Right ventricle myocardium inferior (tissue), 1 donor: Measurements from ENCODE around the gene MORN3. TPM values are rescaled to one million over a fixed set of nuclear protein-coding genes. Genes with fewer than 3 reads are reported as not detected.
A peak's percentile ranks its signal among the peaks of the same experiment; 100 is the strongest.

ENCODE experiments used
- ATAC-seq: fragments of 200-7000 bp; cut with Tn5 transposase; one replicate; pipeline ENCODE4 v1.9.1; 2020; ENCODE audit warnings: mild to moderate bottlenecking, moderate library complexity
- DNase-seq: peaks from one replicate; pipeline ENCODE4 v3.0.0; 2021; ENCODE audit errors: missing footprints
- intact Hi-C: fragments of 100-400 bp; cut with DNase I; formaldehyde crosslinking; loops from one replicate; pipeline ENCODE4 v1.11.0; 2022
- total RNA-seq: library from RNA; stranded (reverse); fragmentation: NEBNext Ultra II Directional; extraction: Animal tissue kit (Norgen Biotek cat#: 25700); gene quantifications from one replicate; pipeline ENCODE4 v1.2.1, GENCODE V29; 2021
- donor health status: DM: no; HTN: yes; CAD: no; lungs with severe emphysema.

MORN3 gene
- total RNA-seq, 1 donor from 2014 or later, result 0.11 TPM

DNA sequence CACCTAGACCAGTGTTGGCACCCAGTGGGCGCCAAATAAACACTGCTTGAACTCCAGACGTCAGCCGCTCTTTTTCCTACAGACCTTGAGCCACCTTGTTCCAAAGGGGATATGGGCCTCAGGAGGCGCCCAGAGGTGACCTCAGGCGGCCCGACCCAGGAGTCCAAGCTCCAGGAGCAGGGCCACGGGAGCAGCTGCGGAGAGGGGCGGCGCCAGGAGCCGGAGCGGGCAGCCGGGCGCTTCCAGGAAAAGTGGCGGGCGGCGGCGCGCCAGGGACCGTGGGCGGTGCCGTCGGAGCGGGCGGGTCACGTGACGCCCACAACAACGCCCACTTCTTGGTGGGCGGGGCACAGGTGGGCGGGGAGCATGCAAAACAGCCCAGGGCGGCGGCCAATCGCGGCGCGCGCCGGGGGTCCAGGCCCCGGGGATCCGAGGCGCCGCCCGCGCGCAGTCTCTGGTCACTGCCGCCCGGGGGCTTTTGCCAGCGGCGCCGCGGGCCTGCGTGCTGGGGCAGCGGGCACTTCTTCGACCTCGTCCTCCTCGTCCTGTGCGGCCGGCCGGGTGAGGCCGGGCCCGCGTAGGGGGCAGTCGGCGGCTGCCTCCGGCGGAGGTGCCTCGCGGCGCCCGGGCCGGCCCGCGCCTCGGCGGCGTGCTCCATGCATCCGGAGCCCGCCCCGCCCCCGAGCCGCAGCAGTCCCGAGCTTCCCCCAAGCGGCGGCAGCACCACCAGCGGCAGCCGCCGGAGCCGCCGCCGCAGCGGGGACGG lies 43.2 kb downstream of the MORN3 start, which contains the start of gene ORAI1:
TSS of gene ORAI1 (plus strand) at position 444 of the 766 bp plus-strand sequence.
- ATAC-seq (peak; percentile 97), DNase-seq (peak; percentile 99)
- intact Hi-C loops, result loop anchor here (2.0 to 5.0 kb wide), 3 partner anchors 45 to 61 kb away; partner anchors contain the start of gene KDM2B

DNA sequence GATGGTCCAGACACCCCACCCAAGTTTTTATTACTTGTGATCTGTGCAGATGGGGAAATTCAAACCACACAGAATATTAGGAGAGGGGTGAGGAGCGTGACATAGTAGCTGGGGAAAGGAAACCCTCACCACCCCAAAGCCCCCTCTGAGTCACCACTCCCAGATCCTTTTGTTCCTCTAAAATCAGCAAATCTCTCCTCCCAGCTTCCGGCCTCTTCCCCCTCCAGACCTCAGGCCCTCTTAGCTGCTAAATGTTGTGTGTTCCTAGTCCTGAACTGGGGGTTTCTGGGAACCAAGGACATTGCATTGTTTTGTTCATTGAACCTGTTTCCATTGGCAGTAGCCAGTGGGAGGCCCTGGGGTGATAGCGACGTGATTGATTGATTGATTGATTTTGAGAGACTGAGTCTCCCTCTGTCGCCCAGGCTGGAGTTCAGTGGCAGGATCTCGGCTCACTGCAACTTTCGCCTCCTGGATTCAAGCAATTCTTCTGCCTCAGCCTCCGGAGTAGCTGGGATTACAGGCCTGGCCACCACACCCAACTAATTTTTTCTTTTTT lies 49.0 kb downstream of the MORN3 start:
- intact Hi-C loops, result no loop called here
- peak; percentile 27 for ATAC-seq
- no peak for DNase-seq

DNA sequence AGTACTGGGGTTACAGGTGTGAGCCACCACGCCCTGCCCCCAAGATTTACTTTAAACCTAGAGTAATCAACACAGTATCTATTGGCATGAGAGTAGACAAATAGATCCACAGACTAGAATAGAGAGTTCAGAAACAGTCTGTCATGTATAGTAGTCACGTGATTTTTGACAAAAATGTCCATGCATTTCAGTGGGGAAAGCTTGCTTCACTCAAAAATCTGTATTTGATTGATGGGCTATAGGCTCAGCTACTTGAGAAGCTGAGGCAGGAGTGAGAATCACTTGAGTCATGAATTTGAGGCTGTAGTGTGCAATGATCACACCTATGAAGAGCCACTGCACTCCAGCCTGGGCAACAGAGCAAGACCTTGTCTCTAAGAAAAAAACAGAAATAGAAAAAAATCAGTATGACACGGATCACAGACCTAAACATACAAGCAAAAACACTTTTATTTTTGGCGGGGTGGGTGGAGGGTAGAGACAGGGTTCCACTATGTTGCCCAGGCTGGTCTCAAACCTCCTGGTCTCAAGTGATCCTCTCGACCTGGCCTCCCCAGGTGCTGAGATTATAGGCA lies 50.7 kb downstream of the MORN3 start:
- ATAC-seq (no peak), DNase-seq (no peak)
- intact Hi-C loops, result no loop called here

DNA sequence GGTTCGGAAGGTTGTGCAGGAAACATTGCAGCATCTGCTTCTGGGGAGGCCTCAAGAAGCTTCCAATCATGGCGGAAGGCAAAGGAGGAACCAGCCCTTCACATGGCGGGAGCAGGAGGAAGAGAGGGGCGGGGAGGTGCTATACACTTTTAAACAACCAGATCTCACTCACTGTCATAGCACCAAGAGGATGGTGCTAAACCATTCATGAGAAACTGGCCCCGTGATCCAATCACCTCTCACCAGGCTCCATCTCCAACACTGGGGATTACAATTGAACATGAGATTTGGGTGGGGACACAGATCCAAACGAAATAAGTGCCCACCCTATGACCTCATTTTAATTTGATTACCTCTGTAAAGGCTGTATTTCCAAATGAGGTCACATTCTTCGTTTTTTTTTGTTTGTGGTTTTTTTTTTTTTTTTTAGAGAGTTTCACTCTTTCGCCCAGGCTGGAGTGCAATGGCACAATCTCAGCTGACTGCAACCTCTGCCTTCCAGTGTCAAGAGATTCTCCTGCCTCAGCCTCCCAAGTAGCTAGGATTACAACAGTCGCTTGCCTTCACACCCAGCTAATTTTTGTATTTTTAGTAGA lies 54.5 kb downstream of the MORN3 start:
- ATAC-seq (no peak), DNase-seq (no peak)
- intact Hi-C loops, result no loop called here

DNA sequence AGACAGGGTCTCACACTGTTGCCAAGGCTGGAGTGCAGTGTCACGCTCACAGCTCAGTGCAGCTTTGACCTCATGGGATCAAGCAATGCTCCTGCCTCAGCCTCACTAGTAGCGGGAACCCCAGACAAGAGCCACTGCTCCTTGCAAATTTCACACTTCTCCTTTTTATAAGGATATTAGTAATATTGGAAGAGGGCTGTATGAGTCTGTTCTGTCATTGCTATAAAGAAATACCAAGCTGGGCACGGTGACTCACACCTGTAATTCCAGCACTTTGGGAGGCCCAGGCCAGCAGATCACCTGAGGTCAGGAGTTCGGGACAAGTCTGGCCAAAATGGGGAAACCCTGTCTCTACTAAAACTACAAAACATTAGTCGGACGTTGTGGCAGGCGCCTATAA lies 56.0 kb downstream of the MORN3 start:
- DNase-seq (no peak), ATAC-seq (no peak)
- intact Hi-C loops, result no loop called here

DNA sequence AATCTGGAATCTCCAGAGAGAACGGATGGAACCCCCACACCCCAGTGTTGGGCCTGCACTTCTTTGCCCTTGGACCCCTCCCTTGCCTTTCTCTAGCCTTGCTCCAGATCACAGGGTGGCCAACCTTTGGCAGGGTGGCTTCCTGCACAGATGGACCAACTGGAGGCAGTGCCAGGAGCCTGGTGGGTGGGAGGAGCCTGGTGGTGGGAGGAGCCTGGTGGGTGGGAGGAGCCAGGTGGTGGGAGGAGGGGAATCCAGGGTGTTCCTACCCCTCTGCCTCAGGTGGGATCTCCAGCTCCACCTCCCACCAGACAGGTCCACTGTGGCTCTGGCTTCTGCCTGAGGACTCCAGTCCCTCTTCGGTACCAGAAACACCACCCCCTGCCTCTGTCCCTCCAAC lies 58.1 kb downstream of the MORN3 start:
- ATAC-seq (no peak), DNase-seq (no peak)
- intact Hi-C loops, result no loop called here

DNA sequence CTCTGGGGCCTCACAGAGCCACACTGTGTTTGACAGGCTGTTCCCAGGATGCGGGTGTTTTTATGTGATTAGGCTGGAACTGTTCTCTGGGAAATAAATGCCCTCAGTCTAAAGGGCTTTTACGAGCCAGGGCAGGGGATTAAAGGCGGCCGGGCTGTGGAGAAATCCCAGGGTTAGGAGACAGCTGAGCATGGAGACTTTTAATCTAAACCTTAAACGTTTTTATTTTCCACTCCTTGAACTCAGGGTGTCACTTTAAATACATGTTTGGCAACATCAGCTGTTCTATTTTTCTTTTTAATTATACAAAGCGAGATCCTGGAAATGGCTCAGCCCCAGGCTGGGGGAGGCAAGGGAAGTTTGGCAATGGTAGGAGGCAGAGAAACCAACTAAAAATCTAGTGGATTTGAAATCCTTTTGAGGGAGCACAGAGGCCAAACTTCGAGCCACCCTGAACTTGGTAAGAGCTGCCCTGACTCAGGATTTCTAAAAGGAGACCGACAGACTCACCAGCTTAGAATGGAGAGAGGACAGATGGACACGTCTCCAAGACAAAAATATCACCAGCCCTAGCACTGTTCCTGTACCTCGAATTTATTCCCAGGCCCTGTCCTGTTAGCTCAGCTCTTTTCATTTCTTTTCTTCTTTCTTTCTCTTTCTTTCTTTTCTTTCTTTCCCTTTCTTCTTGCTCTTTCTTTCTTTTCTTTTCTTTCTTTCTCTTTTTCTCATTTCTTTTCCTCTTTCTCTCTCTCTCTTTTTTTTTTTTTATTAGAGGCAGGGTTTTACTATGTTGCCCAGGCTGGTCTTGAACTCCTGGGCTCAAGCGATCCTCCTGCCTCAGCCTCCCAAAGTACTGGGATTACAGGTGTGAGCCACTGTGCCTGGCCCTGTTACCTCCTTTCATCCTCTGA lies 59.0 kb downstream of the MORN3 start:
- DNase-seq (no peak), ATAC-seq (peak; percentile 46)
- intact Hi-C loops, result no loop called here

DNA sequence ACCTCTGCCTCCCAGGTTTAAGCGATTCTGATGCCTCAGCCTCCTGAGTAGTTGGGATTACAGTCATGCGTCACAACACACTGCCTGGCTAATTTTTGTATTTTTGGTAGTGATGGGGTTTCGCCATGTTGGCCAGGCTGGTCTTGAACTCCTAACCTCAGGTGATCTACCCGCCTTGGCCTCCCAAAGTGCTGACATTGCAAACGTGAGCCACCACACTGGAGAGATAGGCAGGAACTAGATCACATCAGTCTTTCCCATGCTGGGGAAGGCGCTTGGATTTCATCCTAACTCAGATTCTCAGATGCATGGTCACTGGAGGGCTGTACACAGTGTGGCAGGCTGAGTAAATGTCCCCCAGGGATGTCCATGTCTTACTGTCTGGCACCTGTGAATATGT lies 61.2 kb downstream of the MORN3 start:
- DNase-seq (no peak), ATAC-seq (no peak)
- intact Hi-C loops, result no loop called here

DNA sequence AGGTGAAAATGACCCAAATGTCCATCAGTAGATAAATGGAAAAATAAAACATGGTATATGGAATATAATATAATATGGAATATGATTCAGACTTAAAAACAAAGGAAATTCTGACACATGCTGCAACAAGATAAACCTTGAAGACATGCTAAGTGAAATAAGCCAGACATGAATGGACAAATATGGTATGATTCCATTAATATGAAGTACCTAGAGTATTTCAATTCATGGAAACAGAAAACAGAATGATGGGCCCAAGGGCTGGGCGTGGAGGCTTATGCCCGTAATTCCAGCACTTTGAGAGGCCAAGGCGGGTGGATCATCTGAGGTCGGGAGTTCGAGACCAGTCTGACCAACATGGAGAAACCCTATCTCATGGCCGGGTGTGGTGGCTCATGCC lies 65.9 kb downstream of the MORN3 start:
- DNase-seq (no peak), ATAC-seq (no peak)
- intact Hi-C loops, result no loop called here

DNA sequence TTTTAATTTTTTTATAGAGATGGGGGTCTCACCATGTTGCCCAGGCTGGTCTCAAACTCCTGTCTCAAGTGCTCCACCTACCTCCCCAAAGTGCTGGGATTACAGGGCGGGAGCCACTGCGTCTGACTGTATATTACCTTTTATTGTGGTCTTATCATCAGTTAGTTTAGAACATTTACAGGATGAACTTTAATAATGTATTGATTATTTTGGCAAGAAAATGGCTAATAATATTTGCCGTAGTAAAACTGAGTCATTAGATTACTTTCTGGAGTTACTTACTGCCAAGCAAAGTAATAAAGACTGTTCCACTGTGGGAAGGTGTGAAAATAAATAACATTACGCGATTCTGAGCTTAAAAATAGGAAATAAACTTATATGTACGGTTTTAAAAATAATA lies 66.7 kb downstream of the MORN3 start:
- intact Hi-C loops, result no loop called here
- DNase-seq (no peak), ATAC-seq (no peak)

DNA sequence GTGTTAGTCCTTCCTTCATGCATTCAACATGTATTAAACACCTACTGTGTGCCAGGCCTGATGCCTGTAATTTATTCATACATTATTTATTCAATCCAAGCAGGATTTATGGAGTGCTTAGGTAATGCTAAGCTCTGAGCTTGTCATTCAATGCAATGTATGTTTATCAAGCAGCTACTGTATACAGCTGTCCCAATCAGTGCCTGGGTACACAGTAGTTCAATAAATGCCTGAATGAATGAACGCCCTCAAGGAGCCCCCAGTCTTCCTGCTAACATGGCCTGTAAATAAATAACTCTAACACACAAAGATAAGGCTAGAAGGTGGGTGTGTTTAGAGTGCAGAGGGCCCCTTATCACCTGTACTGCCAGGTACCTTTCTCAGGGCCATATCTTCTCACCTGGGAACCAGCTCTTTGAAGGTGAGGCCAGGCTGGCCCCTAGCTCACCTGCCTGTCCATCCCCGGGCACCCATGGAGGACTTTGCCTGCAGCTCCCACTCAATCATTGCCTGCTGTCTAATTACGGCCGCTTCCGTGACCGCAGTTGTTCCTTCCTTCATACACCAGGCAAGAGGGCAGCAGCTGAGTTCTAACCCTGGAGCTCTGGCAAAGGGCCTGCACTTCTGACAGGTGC lies 68.6 kb downstream of the MORN3 start:
- DNase-seq (no peak), ATAC-seq (no peak)
- intact Hi-C loops, result no loop called here

Other genes starting within 250 kb of the MORN3 start
- 13.1 TPM for gene KDM2B, start 88.6 kb downstream of the MORN3 start, total RNA-seq
- gene ORAI1, start 43.1 kb downstream of the MORN3 start, total RNA-seq, result 11.5 TPM
- gene TMEM120B, start 43.1 kb upstream of the MORN3 start, total RNA-seq, result 10.3 TPM
- 47.7 TPM for gene RHOF, start 124.0 kb upstream of the MORN3 start, total RNA-seq
- gene SETD1B, start 134.4 kb upstream of the MORN3 start, total RNA-seq, result 8.0 TPM
- 2.3 TPM for gene HPD, start 189.2 kb upstream of the MORN3 start, total RNA-seq
- 35.4 TPM for gene PSMD9, start 219.1 kb upstream of the MORN3 start, total RNA-seq
- gene CFAP251, start 248.9 kb upstream of the MORN3 start, total RNA-seq, result 1.3 TPM